ENCODE data around the gene GNG3.

- TF ChIP-seq, protein P1, sequence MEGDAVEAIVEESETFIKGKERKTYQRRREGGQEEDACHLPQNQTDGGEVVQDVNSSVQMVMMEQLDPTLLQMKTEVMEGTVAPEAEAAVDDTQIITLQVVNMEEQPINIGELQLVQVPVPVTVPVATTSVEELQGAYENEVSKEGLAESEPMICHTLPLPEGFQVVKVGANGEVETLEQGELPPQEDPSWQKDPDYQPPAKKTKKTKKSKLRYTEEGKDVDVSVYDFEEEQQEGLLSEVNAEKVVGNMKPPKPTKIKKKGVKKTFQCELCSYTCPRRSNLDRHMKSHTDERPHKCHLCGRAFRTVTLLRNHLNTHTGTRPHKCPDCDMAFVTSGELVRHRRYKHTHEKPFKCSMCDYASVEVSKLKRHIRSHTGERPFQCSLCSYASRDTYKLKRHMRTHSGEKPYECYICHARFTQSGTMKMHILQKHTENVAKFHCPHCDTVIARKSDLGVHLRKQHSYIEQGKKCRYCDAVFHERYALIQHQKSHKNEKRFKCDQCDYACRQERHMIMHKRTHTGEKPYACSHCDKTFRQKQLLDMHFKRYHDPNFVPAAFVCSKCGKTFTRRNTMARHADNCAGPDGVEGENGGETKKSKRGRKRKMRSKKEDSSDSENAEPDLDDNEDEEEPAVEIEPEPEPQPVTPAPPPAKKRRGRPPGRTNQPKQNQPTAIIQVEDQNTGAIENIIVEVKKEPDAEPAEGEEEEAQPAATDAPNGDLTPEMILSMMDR (IDR thresholded peaks at IDR 0.05) = no peak
- TF ChIP-seq POLR2A (IDR thresholded peaks at IDR 0.05) = no peak
Measured at GRCh38 chr11:62665599-62666258, 41.7 kb upstream of the GNG3 start.
